HepG2 (cell line): ENCODE measurements around the gene GHR. TPM values are rescaled to one million over a fixed set of nuclear protein-coding genes. Genes with fewer than 3 reads are reported as not detected.

Experiments used
- ATAC-seq: fragments of 200-7000 bp; cut with Tn5 transposase; 3 replicates; pipeline ENCODE4 v1.9.1; 2020; ENCODE audit warnings: mild to moderate bottlenecking, moderate library complexity
- BruUV-seq: library from RNA; stranded (reverse); fragments of 400-500 nt; replicated peaks from 2 replicates; lab custom pipeline; 2021; lab: Mats Ljungman, UMichigan
- CTCF ChIA-PET: fragments of 300-600 bp; formaldehyde crosslinking; extraction: SDS; loops from one replicate; lab custom pipeline; 2021; ENCODE audit warnings: low total read pairs, inconsistent platforms, low intra/inter-chr PET ratio; lab: Yijun Ruan, JAX
- POLR2A ChIA-PET: fragments of 350-600 bp; sonication (Branson Sonifier 250); formaldehyde crosslinking; loops from one replicate; lab custom pipeline; 2020; ENCODE audit warnings: antibody characterized with exemption, inconsistent platforms; lab: Yijun Ruan, JAX
- DNase-seq: peaks from one replicate; pipeline ENCODE4 v3.0.0-alpha.2; 2015; ENCODE audit warnings: low spot score
- FAIRE-seq: peaks from 3 replicates; lab custom pipeline; 2011; peaks lifted over from hg19 to GRCh38; lab: Jason Lieb, UNC
- H2AFZ ChIP-seq: one replicate; pipeline ENCODE4 v1.6.1; 2011; ENCODE audit warnings: low read length, inconsistent platforms
- H3K27ac ChIP-seq: fragments of 300-600 bp; 3 replicates; pipeline ENCODE4 v1.8.0; 2011; ENCODE audit warnings: mixed run types, mild to moderate bottlenecking, mixed read lengths, low read length, inconsistent platforms; ENCODE audit not compliant: insufficient read depth; ENCODE audit errors: extremely low read length
- H3K27me3 ChIP-seq, 2 experiments: fragments of 200-600 bp in 1 of 2; 2 replicates in 1 of 2; 3 replicates in 1 of 2; pipeline versions ENCODE4 v1.6.0 to v1.8.0; 2011; ENCODE audit warnings: low read length in 2 of 2, mild to moderate bottlenecking in 2 of 2, moderate library complexity in 2 of 2, inconsistent platforms in 1 of 2; ENCODE audit not compliant: insufficient read depth in 2 of 2, control insufficient read depth in 1 of 2
- H3K36me3 ChIP-seq, 2 experiments: fragments of 200-600 bp in 1 of 2; replicated peaks in 1 of 2; 2 replicates in 1 of 2; 3 replicates in 1 of 2; pipeline versions ENCODE4 v1.5.1 to v1.8.0; 2011; ENCODE audit warnings: low read length in 2 of 2, inconsistent platforms in 1 of 2; ENCODE audit not compliant: insufficient read depth in 2 of 2, control insufficient read depth in 1 of 2
- H3K4me1 ChIP-seq: 2 replicates; pipeline ENCODE4 v1.5.1; 2012; ENCODE audit warnings: low read length, inconsistent platforms; ENCODE audit not compliant: insufficient read depth
- H3K4me2 ChIP-seq: 2 replicates; pipeline ENCODE4 v1.6.0; 2011; ENCODE audit warnings: low read depth, low read length, inconsistent platforms
- H3K4me3 ChIP-seq, 3 experiments: fragments of 200-600 bp in 1 of 3; sonication (generic), shearing (Covaris generic) in 1 of 3; replicated peaks in 1 of 3; 2 replicates each; pipeline ENCODE4 v1.5.1; 2011 to 2016; ENCODE audit warnings: low read length in 3 of 3, inconsistent platforms in 2 of 3, low read depth in 2 of 3, mild to moderate bottlenecking in 2 of 3, control low read depth in 1 of 3, mixed read lengths in 1 of 3; ENCODE audit not compliant: insufficient read depth in 1 of 3
- H3K79me2 ChIP-seq: one replicate; pipeline ENCODE4 v1.6.1; 2011; ENCODE audit warnings: low read length, inconsistent platforms; ENCODE audit not compliant: insufficient read depth
- H3K9ac ChIP-seq: 2 replicates; pipeline ENCODE4 v1.6.0; 2011; ENCODE audit warnings: mild to moderate bottlenecking, low read depth, low read length, inconsistent platforms; ENCODE audit not compliant: insufficient read depth
- H3K9me3 ChIP-seq: 2 replicates; pipeline ENCODE4 v1.5.1; 2012; ENCODE audit warnings: mild to moderate bottlenecking, low read length
- H4K20me1 ChIP-seq: 2 replicates; pipeline ENCODE4 v1.6.0; 2011; ENCODE audit warnings: inconsistent platforms, mild to moderate bottlenecking, low read length, moderate library complexity; ENCODE audit not compliant: insufficient read depth
- ASH2L ChIP-seq: fragments of 300-600, 200-600 bp; sonication (generic); IDR thresholded peaks from 2 replicates; pipeline ENCODE4 v1.7.0; 2017; ENCODE audit warnings: low read depth, mild to moderate bottlenecking, moderate library complexity, mixed read lengths, low read length; ENCODE audit not compliant: insufficient read length
- BRCA1 ChIP-seq: sonication (generic); formaldehyde crosslinking; IDR thresholded peaks from 2 replicates; pipeline ENCODE4 v1.4.0; 2020; ENCODE audit warnings: missing genetic modification reagents
- CHCHD3 ChIP-seq: sonication (generic); formaldehyde crosslinking; IDR thresholded peaks from 2 replicates; pipeline ENCODE4 v1.8.0; 2022; ENCODE audit warnings: mild to moderate bottlenecking, missing genetic modification reagents, moderate library complexity
- FOSL1 ChIP-seq: sonication (generic); formaldehyde crosslinking; IDR thresholded peaks from 2 replicates; pipeline ENCODE4 v1.9.0; 2021; ENCODE audit warnings: missing genetic modification reagents, borderline replicate concordance
- KAT7 ChIP-seq: IDR thresholded peaks from 2 replicates; pipeline ENCODE4 v1.6.1; 2018; ENCODE audit warnings: borderline replicate concordance, missing compliant biosample characterization
- KMT2A ChIP-seq: sonication (generic); formaldehyde crosslinking; IDR thresholded peaks from 2 replicates; pipeline ENCODE4 v1.4.0; 2020; ENCODE audit warnings: missing genetic modification reagents
- MNT ChIP-seq: fragments of 450-650 bp; IDR thresholded peaks from 2 replicates; pipeline ENCODE4 v1.6.1; 2016
- NFKB2 ChIP-seq: sonication (generic); formaldehyde crosslinking; IDR thresholded peaks from 2 replicates; pipeline ENCODE4 v1.4.0; 2020; ENCODE audit warnings: missing genetic modification reagents, borderline replicate concordance
- SALL2 ChIP-seq: sonication (generic); formaldehyde crosslinking; IDR thresholded peaks from 2 replicates; pipeline ENCODE4 v1.8.1; 2023; ENCODE audit warnings: mild to moderate bottlenecking, missing genetic modification reagents, inconsistent platforms
- SIN3A ChIP-seq: IDR thresholded peaks from 2 replicates; pipeline ENCODE4 v1.6.1; 2011; ENCODE audit warnings: low read depth, mild to moderate bottlenecking, control low read depth, low read length, borderline replicate concordance
- SMARCE1 ChIP-seq: fragments of 450-650 bp; IDR thresholded peaks from 2 replicates; pipeline ENCODE4 v1.6.1; 2017; ENCODE audit warnings: borderline replicate concordance
- TBP ChIP-seq: sonication (generic); formaldehyde crosslinking; IDR thresholded peaks from 2 replicates; pipeline ENCODE4 v1.5.0; 2020; ENCODE audit warnings: missing genetic modification reagents
- ZFP41 ChIP-seq: sonication (generic); formaldehyde crosslinking; IDR thresholded peaks from 2 replicates; pipeline ENCODE4 v1.4.0; 2020; ENCODE audit warnings: mild to moderate bottlenecking, missing genetic modification reagents, borderline replicate concordance
- ZFY ChIP-seq: sonication (generic); formaldehyde crosslinking; IDR thresholded peaks from 2 replicates; pipeline ENCODE4 v1.4.0; 2020; ENCODE audit warnings: missing genetic modification reagents
- ZIK1 ChIP-seq: sonication (generic); formaldehyde crosslinking; IDR thresholded peaks from 2 replicates; pipeline ENCODE4 v1.5.0; 2020; ENCODE audit warnings: mild to moderate bottlenecking, low read depth, missing genetic modification reagents, borderline replicate concordance
- ZNF354B ChIP-seq: sonication (generic); formaldehyde crosslinking; IDR thresholded peaks from 2 replicates; pipeline ENCODE4 v1.8.0; 2022; ENCODE audit warnings: mild to moderate bottlenecking, missing genetic modification reagents
- ZNF362 ChIP-seq: sonication (generic); formaldehyde crosslinking; IDR thresholded peaks from 2 replicates; pipeline ENCODE4 v1.4.0; 2020; ENCODE audit warnings: missing genetic modification reagents, mild to moderate bottlenecking, borderline replicate concordance
- ZNF556 ChIP-seq: sonication (generic); formaldehyde crosslinking; IDR thresholded peaks from 2 replicates; pipeline ENCODE4 v1.4.0; 2020; ENCODE audit warnings: mild to moderate bottlenecking, missing genetic modification reagents, borderline replicate concordance
- WGBS: methylation state at CpG from one replicate; pipeline ENCODE4 v1.1.6; 2017; ENCODE audit warnings: low lambda C conversion rate; 5-methylcytosine and 5-hydroxymethylcytosine counted together
- in situ Hi-C: cut with HindIII; loops from 2 replicates; pipeline ENCODE4 v1.10.0; 2017; ENCODE audit warnings: low pct_unique_long_range_greater_than_20kb; ENCODE audit not compliant: extremely low pct_ligation_motif_present
- intact Hi-C: fragments of 100-400 bp; cut with micrococcal nuclease; formaldehyde crosslinking; loops from one replicate; pipeline ENCODE4 v1.10.0; 2022; ENCODE audit not compliant: unreplicated experiment
- polyA plus RNA-seq, 8 experiments: library from polyadenylated mRNA; depleted of rRNA in 3 of 8; stranded (reverse) in 7 of 8; unstranded in 1 of 8; fragments of >200 nt; fragmentation: Illumina TruSeq in 4 of 8; extraction: Trizol in 4 of 8; gene quantifications; 2 replicates each; pipeline versions ENCODE4 v1.2.1 to v1.2.3, GENCODE V29; 2011 to 2016; ENCODE audit warnings: low read depth in 4 of 8, missing spikeins in 1 of 8, mixed read lengths in 1 of 8; ENCODE audit not compliant: insufficient read depth in 1 of 8
- total RNA-seq, 5 experiments: library from RNA; depleted of rRNA; stranded (reverse); fragments of >200 nt; fragmentation: Illumina TruSeq; extraction: Trizol; gene quantifications; 2 replicates each; pipeline ENCODE4 v1.2.3, GENCODE V29; 2016; ENCODE audit warnings: low read depth in 1 of 5

Gene GHR
- total and polyA plus RNA-seq, 2 of the 13 experiments (the other 11 are each of a cell fraction or from before 2014, with no cell fraction given), result 0.07 TPM; not detected in 1

- no peaks in the 10 kb centered on the region for H3K36me3 ChIP-seq
- H3K9ac ChIP-seq, result no peak overlapping the region
- CTCF ChIA-PET, result no interaction called here
- DNase-seq, result no peak
- H3K9me3 ChIP-seq, result no peaks in the 10 kb centered on the region
- no peak for FAIRE-seq
- no peaks in the 10 kb centered on the region for H3K4me1 ChIP-seq
- no peak overlapping the region for H3K4me3 ChIP-seq
- TF ChIP-seq MNT (no peak), SMARCE1 (no peak), ZIK1 (CRISPR knock-in tag) (no peak), CHCHD3 (CRISPR knock-in tag) (no peak), ZNF556 (CRISPR knock-in tag) (no peak), KMT2A (CRISPR knock-in tag) (no peak), TBP (CRISPR knock-in tag) (no peak), KAT7 (CRISPR knock-in tag) (no peak), ZFP41 (no peak), ZNF362 (CRISPR knock-in tag) (no peak), SIN3A (no peak), BRCA1 (CRISPR knock-in tag) (no peak), SALL2 (CRISPR knock-in tag) (no peak), NFKB2 (CRISPR knock-in tag) (no peak), ZFY (CRISPR knock-in tag) (no peak), FOSL1 (no peak), ZNF354B (CRISPR knock-in tag) (no peak), ASH2L (no peak)
- intact Hi-C loops (no loop called here), in situ Hi-C loops (no loop called here)
- H3K27ac ChIP-seq, result no peak overlapping the region
- WGBS, result 19% methylated on average over 5 of the region's 5 CpGs
- no TSS peak for BruUV-seq
- H4K20me1 ChIP-seq, result no peaks in the 10 kb centered on the region
- no peaks in the 10 kb centered on the region for H3K79me2 ChIP-seq
- H2AFZ ChIP-seq, result no peak overlapping the region
- POLR2A ChIA-PET, result no interaction called here
- no peak for ATAC-seq
- no peak overlapping the region for H3K4me2 ChIP-seq
- H3K27me3 ChIP-seq, result no peaks in the 10 kb centered on the region
Measured at GRCh38 chr5:42467572-42467971, 44.3 kb downstream of the GHR start.
